ENCODE measurements around the gene ACTR2. TPM values are rescaled to one million over a fixed set of nuclear protein-coding genes. Genes with fewer than 3 reads are reported as not detected.

ACTR2 gene
- total RNA-seq, 1 experiment from 2014 or later = 199 TPM

GRCh38 chr2:65252640-65253039, 25.0 kb downstream of the ACTR2 start:
- Histone ChIP-seq H4K20me1 (ENCODE audit: insufficient read depth) (0 out of 2 replicates have a peak, but pooled peaks cover under 1% of the 10 kb centered on the region), H3K27ac (ENCODE audit: low read depth, low read length) (no peak overlapping the region), H2AFZ (ENCODE audit: low read depth, low read length, poor library complexity, severe bottlenecking) (no peak overlapping the region), H3K9me3 (ENCODE audit: control insufficient read depth in 1 of 2, insufficient read depth in 1 of 2, low read depth in 1 of 2, low read length in 2 of 2) (no peaks in the 10 kb centered on the region), H3K4me1 (ENCODE audit: control insufficient read depth in 1 of 2, insufficient read depth in 2 of 2, low read length in 2 of 2) (no peaks in the 10 kb centered on the region), H3K79me2 (ENCODE audit: insufficient read depth, low read length) (peaks cover 14% of the 10 kb centered on the region), H3K27me3 (ENCODE audit: insufficient read depth, low read length) (no peaks in the 10 kb centered on the region), H3K4me3 (replicated peaks in 1 of 2; ENCODE audit: low read depth in 1 of 2, low read length in 2 of 2) (no peak overlapping the region), H3K9me2 (ENCODE audit: insufficient read depth) (no peaks in the 10 kb centered on the region), H3K4me2 (ENCODE audit: low read length) (no peak overlapping the region), H3K36me3 (ENCODE audit: control insufficient read depth in 1 of 2, insufficient read depth in 2 of 2, low read length in 2 of 2) (peaks cover 16 to 24% of the 10 kb centered on the region in 2 experiments), H3K9ac (ENCODE audit: low read length) (no peak overlapping the region)
- ATAC-seq (no peak), DNase-seq (ENCODE audit: low read depth, low spot score) (no peak)
- ChIA-PET CTCF (no interaction called here), POLR2A (no interaction called here), RAD21 (ENCODE audit: low non-redundant PET in 1 of 2, low total read pairs in 2 of 2, uncharacterized antibody in 2 of 2, unreplicated experiment in 2 of 2) (interaction anchor here in 1 of 2 experiments (0.5 kb wide), 1 partner anchor 120 kb away, joined by 3 read pairs; no protein-coding TSS in a partner anchor)
- TF ChIP-seq ZFX (IDR thresholded peaks at IDR 0.05) (no peak), ELF1 (IDR thresholded peaks at IDR 0.05; ENCODE audit: borderline replicate concordance, low read depth) (no peak), POLR2AphosphoS5 (IDR thresholded peaks at IDR 0.05; ENCODE audit: low read depth, low read length) (no peak), CEBPB (IDR thresholded peaks at IDR 0.05; ENCODE audit: low read depth) (no peak), JUND (IDR thresholded peaks at IDR 0.05) (no peak), CBX3 (IDR thresholded peaks at IDR 0.05; ENCODE audit: low read depth) (no peak), SIN3A (IDR thresholded peaks at IDR 0.05; ENCODE audit: low read depth) (no peak), RAD21 (IDR thresholded peaks at IDR 0.05; ENCODE audit: low read depth) (no peak), FOSL1 (IDR thresholded peaks at IDR 0.05; ENCODE audit: low read depth) (no peak), ZBTB33 (IDR thresholded peaks at IDR 0.05; ENCODE audit: extremely low read depth, insufficient replicate concordance, low read length) (no peak), SP1 (IDR thresholded peaks at IDR 0.05; ENCODE audit: low read depth) (no peak), SRF (IDR thresholded peaks at IDR 0.05; ENCODE audit: low read depth) (no peak), YY1 (IDR thresholded peaks at IDR 0.05; ENCODE audit: extremely low read depth, insufficient replicate concordance, low read depth, low read length) (no peak), EGR1 (IDR thresholded peaks at IDR 0.05; ENCODE audit: low read depth) (no peak), CTCF (IDR thresholded peaks at IDR 0.05 in 2 of 3, conservative IDR thresholded peaks at IDR 0.05 in 1 of 3; ENCODE audit: borderline replicate concordance in 1 of 3, insufficient read depth in 1 of 3, low read depth in 2 of 3, low read length in 2 of 3) (no peak), POLR2A (IDR thresholded peaks at IDR 0.05; ENCODE audit: borderline replicate concordance, extremely low read depth, insufficient read depth, insufficient read length) (no peak), EZH2 (IDR thresholded peaks at IDR 0.05) (no peak), MAX (IDR thresholded peaks at IDR 0.05) (no peak), TCF7L2 (IDR thresholded peaks at IDR 0.05; ENCODE audit: borderline replicate concordance, extremely low read depth, insufficient read depth, insufficient read length) (no peak), EZH2phosphoT487 (IDR thresholded peaks at IDR 0.05; ENCODE audit: borderline replicate concordance) (no peak)
- intact Hi-C loops (cut with micrococcal nuclease) = no loop called here
- BruUV-seq (replicated peaks) = no TSS peak
